GM19043 (cell line): Measurements from ENCODE around the gene TRMT11.
"Not testable (repeated sequence)": the region's sequence is repeated elsewhere in the genome, so short reads cannot be mapped to it uniquely, and the experiment has no call there.

ENCODE experiments used
- ATAC-seq: cut with Tn5 transposase; IDR thresholded peaks from one replicate; pipeline ENCODE4 v1.9.1; 2021; ENCODE audit warnings: low read depth; ENCODE audit not compliant: unreplicated experiment

TRMT11 gene

DNA sequence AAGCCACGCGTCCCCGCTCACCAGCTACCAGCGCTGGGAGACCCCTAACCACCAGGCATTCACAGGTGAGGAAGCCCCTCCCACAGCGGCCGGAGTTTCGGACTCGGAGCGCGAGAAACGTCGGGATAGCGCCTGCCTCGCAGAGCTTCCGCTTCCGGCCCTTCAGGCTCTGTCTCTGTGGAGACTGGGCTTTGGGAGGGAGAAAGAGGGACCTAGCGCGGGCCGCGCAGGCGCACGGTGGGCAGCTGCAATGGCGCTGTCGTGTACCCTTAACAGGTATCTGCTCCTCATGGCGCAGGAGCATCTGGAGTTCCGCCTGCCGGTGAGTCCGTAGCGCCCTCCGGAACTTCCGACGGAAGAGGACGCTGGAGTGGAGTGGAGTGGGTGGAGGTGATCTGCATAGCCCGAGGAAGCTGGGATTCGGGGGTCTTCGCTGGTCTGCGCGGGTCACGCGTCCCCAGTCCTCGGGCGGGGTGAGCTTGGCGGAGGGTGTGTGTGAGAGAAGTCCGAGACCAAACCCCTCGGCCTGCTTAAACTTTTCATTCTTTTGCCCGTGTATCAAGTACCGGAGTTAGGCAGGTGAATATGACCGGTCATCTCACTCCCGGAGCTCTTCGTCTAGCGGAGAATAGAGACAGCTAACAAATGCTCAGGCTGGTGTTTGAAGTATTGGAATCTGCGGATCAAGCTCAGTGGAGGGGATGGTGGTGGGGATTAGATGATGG, at the start of gene TRMT11:
Gene TRMT11, plus strand, starts transcription at position 240 of the 725 bp plus-strand sequence. Its CDS starts 11 bp downstream, at position 251.
- peak; percentile 95 for ATAC-seq

DNA sequence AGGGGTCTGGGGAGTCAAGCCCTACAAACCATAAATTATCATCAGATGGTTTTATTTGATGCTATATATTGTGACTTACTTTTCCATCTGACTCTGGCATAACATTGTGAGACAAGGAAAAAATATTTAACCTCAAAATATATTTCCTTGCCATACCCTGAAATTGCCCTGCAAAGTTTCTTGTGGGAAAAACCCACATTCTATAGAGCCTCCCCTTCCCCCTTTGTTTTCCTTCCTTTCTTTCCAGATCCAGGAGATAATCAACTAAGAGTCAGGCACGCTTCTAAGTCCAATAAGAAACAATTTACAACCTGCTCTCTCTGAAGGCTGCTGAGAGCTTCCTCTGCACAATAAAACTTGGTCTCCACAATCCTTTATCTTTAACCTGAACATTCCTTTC, 47.3 kb upstream of the TRMT11 start:
- no peak for ATAC-seq

DNA sequence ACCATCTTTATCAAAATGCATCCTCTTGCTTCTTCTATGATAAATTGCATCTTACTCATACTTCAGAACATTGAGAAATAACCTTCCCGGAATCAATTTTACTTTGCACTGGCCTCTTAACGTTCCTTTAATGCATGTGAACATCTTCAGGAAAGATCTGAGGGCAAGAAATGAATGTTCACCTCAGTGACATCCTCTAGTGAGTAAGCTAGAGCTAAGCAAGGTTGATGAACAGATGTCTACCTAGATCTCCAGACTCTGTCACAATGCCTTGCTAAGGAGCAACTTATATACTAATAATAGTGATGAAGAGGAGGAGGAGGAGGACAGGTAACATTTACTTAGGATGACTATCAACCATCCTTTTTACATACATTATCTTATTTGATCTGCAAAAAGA, 46.5 kb upstream of the TRMT11 start:
- ATAC-seq = no peak

DNA sequence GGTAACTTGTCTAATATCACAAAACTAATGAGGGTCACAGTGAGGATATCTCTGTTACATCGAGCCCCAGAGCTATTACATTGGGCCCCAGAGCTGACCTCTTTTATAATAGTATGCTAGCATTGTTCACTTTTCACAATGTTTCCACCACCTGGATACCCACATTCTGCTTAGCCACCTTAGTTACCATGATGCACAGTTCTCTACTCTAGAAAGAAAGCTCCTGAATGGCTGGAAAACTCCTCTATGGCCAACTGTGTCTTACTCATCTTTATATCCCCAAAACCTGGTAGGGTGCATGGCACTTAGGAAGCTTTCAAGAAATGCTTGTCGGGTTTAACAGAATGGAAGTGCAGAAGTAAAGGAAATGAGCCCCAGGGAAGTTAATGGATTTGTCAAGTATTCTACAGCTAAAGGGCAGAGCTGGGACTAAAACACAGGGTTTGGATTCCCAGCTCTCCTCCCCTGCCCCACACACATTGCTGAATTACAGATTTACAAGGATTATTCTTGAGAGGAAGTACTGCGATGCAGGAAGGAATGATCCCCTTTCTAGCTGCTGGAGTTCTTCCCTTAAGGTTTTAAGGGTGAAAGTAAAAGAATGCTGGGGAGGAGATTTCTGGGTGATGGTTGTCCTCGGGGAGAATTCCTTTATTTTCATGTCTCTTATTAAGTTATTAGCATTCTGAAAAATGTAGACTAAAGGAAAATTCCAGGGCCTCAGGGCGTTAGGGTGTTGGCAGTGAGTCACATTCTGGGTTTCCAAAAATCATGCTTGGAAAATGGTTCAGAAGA, 45.9 kb upstream of the TRMT11 start:
- no peak for ATAC-seq

DNA sequence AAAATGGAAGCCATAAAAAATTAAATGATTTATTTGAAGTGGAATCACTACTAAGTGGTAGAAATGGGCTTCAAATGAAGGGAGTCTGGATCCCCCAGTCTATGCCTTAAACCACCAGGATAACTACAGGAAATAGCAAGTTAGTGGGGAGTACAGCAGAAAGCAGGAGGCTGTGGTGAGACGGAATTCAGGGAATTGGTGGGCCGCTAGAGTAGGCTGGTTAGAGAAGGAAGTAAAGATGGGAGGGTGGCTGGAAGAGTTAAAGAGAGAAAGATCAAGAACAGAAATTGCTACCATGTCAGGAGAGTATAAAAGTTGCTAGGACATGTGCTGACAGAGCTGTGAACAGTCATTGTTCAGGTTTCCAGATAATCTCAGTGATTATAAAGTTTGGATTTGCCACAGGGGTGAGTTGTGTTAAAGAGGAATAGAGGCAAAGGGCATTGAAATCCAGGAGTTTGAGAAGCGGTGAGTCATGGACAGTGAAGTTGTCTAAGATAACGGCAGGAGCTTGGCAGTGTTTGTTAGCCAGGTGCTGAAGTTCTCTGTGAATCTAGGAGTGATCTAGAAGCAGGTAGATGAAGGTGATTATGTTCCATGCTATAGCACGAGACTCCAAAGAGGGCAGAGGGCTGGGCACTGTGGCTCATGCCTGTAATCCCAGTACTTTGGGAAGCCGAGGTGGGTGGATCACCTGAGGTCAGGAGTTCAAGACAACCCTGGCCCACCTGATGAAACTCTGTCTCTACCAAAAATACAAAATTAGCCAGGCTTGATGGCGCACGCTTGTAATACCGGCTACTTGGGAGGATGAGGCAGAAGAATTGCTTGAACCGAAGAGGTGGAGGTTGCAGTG, 43.4 kb upstream of the TRMT11 start:
- ATAC-seq = no peak

DNA sequence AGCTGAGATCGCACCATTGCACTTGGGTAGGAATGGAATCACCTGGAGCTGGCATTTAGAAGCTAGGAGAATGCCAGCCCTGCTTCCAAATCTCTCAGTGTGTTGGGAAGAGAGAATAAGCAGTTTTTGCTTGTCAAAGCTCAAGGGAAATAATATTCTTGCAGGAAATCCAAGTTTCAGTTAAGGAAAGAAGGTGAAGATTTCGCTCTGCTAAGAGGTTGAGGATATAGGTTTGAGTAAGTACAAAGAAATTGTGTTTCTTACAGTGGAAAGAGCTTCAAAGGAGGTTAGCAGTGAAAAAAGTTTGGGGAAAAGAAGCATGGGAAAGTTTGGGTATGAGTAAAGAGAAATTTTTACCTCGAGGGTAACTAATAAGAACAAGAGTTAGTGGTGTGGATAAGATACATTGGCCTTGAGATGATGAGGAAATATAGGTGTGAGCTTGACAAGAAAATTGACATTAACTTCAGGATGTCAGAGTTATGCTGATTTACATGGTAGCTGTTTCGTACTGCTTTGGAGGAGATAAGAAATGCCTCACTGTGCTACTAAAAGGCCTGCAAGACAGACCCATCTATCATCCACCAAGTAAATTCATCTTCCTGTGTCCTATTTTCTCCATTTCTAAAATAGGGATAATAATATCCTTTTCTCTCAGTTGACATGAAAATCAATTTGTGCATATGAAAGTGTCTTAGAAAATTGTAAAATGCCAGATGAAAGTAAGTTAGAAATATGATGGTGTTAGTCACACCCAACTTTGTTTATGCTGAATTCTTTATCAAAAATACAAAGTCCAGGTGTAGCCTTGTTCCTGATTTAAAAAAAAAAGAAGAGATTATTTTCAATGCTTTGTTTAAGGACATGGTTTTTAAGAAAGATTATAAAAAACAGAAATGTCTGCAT, 42.6 kb upstream of the TRMT11 start:
- ATAC-seq = no peak

DNA sequence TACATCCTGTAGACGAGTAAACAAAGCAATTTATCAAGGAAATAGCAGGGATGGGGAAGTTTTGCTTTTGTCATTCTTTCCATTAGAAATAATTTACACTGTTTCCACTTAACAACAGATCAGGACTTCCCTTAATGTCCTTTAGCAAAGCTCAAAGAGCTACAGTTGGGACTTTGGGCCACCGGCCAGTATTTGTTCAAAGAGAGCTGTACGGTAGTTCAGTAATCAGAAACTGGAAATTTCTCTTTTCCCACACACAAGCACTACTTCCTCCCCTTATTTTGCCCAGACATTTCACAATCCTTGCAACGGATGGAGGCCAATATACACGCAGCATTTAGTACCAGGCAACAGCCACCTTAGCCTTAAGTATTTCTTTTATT, 41.9 kb upstream of the TRMT11 start:
- ATAC-seq = no peak

DNA sequence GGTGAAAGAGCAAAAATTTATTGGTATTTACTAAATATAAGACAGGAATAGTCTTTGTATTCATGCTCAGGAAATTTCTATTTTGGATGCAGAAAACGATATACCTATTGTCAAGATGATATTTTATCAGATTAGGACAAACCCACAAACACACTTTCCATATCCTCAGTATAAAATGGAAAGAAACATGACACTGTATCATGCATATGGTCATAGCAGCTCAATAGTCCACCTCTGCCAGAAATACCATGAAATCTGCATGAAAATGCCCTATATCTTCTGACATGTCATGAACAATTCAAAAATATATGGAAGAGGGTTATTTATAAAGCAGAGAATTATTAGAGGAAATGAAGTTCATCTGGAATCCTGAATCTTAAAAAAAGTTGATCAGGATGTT, 41.4 kb upstream of the TRMT11 start:
- ATAC-seq = no peak

DNA sequence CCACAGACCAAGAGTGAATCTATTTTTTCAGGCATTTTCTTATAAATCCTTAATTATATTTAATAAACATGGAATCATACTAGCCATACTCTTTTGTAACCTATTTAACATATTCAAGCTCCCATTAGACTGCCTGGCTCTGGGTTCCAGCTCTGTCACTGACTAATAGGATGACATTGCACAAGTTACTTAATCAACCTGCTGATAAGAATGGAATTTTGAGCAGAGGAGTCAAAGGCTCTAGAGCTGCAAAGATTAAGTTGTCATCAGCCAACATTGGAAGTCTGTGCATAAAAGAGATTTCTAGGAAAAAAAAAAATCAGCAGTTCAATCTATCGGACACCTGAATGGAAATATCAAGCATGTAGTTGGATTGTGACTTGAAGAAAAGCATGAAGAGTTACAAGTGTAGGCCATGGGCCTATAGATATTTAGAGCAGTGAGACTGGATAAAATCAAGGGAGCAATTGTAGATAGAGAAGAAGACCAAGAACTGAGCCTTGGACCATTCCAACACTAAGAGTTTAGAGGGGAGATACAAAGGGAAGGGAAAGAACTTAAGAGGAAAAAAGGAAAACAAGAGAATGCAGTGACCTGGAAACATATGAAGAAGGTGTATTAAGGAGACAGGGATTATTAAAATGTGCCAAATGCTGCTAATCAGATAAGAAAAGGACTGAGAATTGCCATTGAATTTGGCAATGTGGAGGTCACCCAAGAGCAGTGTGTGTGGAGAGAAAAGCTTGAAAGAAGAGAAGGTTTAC, 40.8 kb upstream of the TRMT11 start:
- no peak for ATAC-seq

DNA sequence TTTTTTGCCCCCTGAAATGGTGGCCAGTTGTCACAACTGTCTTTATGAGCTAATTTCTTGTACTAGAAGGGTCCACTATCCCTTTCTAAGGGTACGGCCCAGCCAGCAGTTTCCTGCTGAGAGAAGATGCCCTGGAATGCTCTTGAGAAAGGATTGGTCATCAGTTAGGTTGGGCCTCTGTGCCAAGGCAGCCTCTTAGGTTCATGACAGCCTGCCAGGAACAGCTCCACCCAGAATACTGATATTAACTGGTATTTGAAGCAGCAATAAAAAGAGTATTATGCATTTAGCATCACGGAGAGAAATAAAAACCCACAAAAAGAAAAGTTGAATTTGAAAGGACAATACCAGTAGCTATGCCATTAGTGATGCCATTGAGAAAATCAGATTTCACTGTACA, 38.7 kb upstream of the TRMT11 start:
- no peak for ATAC-seq

DNA sequence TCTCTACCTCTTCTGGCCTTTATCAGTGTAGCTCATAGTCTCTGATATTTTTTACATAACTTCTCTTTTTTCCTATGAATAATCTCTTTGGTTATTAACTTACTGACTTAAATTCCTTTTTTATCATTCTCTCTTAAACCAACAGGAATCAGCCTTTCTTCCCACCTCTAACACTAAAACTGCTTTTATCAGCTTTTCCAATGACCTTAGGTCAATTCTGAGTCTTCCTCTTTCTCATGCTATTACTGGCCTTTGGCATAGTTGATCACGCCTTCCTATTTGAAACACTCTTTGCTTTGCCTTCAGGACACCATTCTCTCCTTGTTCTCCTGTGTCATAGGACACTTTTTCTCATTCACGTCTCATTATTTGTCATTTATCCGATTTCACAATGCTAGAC, 37.9 kb upstream of the TRMT11 start:
- no peak for ATAC-seq

DNA sequence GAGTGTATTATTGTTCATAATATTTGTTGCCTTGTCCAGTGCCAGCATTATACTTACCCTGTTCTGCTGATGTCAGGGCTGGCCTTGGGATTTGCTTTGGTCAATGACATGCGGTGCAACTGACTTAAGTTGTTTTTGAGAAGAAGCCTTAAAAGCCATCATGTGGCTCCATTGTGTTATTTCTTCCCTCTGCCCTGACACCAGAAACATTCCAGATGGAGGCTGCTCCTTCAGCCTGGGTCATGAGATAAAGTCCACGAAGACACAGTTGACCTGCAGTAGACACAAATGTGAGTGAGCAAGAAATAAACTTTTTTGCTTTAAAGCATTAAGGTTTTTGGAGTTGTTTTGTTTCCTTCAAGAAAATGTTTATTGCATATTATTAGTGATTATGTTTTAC, 37.3 kb upstream of the TRMT11 start:
- no peak for ATAC-seq

DNA sequence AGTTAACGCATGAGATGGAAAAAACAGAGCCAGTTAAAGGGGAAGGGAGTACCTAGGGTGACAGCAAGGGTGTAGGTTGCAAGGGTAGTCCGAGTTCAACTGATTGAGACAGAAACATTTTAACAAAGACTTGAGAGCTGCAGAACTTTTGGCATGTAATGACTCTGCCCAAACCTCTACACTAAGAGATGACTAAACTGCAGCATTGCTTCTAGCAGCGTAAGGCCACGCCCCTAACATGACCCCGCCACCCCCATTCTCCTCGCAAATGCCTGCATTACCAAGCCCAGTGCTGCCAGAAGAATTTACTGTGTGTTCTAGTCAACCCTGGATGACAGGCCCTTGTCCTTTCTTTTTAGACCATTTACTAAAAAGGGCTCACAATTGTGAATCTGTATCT, 36.0 kb upstream of the TRMT11 start:
- no peak for ATAC-seq

DNA sequence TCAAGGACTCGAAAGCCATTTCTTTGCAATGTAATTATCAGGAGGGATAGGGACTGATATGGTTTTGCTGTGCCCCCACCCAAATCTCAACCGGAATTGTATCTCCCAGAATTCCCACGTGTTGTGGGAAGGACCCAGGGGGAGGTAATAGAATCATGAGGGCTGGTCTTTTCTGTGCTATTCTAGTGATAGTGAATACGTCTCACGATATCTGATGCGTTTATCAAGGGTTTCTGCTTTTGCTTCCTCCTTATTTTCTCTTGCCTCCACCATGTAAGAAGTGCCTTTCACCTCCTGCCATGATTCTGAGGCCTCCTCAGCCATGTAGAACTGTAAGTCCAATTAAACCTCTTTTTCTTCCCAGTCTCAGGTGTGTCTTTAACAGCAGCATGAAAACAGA, 35.6 kb upstream of the TRMT11 start:
- not testable (repeated sequence) for ATAC-seq

DNA sequence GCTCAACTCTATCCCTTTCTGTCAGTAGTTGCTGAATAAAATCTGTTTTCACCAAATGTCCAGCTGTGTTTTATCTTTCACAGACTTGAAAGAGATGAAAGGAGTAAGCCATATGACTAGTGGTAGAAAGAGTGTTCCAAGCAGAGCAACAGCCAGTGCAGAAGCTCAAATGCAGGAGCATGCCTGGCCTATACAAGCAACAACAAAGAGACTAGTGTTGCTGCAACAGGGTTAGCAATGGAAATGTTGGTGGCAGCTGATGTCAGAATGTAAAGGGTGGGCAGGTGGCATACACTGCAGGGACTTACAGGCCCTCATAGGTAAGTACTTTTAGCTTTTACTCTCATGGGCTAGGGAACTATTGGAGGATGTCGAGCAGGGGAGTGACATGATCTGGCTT, 35.0 kb upstream of the TRMT11 start:
- no peak for ATAC-seq

DNA sequence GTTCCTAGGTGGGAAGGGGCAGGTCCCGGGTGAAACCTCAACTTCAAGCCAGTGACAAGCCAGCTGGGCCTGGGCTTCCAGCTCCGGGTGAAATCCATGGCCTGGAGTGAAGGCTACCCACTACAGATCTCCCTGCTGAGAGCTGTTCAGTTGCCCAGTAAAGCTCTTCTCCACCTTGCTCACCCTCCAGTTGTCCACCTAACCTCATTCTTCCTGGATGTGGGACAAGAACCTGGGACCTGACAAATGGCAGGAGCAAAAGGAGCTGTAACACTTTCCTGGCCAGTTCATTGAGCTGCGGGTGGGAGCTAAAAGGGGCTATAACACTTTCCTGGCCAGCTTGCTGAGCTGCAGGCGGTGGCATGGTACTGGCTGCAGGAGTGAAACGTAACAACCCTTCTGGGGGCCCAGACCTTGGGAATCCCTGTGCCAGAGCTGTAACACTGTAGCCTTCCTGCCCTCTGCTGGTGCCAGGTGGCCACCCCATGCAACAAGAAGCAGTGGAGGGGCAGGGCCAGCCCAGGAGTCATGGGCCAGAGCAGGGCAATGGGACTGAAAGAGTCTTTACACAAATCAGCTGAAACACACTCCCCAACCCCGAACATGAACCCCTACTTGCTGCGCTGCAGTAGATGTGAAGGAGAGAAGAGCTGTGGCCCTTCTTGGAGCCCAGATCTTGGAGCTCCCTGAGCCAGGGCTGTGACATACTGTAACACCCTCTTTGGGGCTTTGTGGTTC, 33.4 kb upstream of the TRMT11 start:
- no peak for ATAC-seq

DNA sequence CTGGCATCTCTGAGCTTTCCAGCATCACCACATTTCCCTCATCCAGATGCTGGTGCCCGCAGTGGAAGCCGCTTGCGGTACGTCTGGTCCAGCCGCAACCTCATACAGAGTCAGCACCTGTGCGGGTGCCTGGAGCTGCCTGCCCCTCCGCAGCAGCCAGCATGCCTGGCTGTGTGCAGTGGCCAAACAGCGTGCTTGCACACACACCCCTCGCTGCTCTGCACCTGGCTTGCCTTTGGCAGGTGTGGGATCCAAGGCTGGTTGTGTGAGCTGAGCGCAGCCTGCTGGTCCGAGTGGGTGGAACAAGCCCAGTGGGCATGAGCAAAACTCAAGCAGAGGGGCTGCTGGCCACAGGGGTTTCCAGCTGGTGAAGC, 32.9 kb upstream of the TRMT11 start:
- no peak for ATAC-seq

DNA sequence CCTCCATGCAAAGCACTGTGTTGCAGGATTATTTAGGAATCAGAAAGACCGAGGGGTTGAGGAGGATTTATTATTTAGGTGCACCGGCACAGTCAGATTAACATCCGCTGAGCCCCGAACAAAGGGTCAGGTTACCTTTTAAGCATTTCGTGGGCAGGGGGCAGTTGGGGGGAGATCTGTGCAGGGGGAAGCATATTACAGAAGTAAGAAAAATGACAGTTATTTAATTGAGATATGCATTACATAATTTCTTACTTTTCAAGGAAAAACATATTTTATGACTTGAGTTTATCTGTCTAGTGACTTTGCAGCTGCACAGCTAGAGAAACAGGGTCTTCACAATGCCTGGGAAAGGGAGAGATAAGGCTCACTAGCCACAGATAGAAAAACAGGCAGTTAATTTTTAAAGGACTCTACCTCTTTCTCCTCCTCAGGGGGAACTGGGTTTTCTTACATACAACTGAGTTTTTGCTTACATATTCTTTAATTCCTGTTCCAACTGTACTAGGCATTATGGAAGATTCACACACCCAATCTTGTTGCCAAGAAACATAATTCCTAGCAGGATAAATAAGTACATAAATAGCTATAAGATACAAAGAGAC, 31.5 kb upstream of the TRMT11 start:
- no peak for ATAC-seq
